ENCODE data around the gene ZNF524. TPM values are rescaled to one million over a fixed set of nuclear protein-coding genes. Genes with fewer than 3 reads are reported as not detected.

Gene ZNF524
- polyA plus RNA-seq, 2 of the 4 experiments (the other 2 are of a cell fraction), result 6.4 to 9.7 TPM

DNA sequence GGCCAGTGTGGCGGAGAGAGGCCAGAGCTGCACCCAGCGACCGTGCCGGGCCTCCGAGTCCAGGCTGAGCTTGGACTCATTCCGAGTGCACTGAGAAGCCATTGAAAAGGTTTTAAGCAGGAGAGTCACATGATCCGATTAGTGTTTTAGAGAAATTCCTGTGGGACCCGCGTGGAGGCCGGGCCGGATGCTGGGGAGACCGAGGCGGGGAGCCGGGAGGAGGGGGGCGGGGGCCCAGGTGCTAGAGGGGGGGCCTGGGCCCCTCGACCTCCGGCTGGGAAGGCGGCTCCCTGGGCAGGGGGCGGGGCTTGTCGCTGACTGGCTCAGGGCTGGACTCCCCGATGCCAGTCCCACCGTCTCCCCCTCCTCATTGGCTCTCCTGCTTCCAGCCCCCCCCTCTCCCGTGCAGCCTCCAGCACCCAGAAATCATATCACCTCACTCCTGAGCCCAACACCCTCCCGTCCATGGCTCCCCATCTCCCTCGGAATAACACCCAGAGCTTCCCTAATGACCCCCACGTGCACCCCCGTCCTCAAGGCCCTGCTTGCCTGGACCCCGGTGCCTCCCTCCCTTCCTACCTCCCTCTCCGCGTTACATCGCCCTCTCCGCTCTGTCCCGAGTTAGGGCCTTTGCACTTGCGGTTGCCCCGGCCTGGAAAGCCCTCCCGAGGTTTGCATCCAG, 14.3 kb upstream of the ZNF524 start:
- TF ChIP-seq FOXS1 (CRISPR knock-in tag; IDR thresholded peaks at IDR 0.05), result no peak
- TF ChIP-seq HOXA7 (CRISPR knock-in tag; IDR thresholded peaks at IDR 0.05), result no peak
- TF ChIP-seq POLR2A (IDR thresholded peaks at IDR 0.05; ENCODE audit: low read length), result no peak
- no peak for TF ChIP-seq ZNF302 (CRISPR knock-in tag; IDR thresholded peaks at IDR 0.05)
- TF ChIP-seq ZFP36 (IDR thresholded peaks at IDR 0.05; ENCODE audit: borderline replicate concordance, partially characterized antibody), result no peak
- TF ChIP-seq CEBPB (IDR thresholded peaks at IDR 0.05), result no peak
- TF ChIP-seq ESRRA (IDR thresholded peaks at IDR 0.05; ENCODE audit: borderline replicate concordance, low read length), result no peak
- no peak for TF ChIP-seq RAD21 (conservative IDR thresholded peaks at IDR 0.05 in 1 of 2, IDR thresholded peaks at IDR 0.05 in 1 of 2)
- no peak for TF ChIP-seq BCL3 (IDR thresholded peaks at IDR 0.05)
- TF ChIP-seq MAX (IDR thresholded peaks at IDR 0.05), result no peak
- peak; percentile 68 for TF ChIP-seq PBX3 (IDR thresholded peaks at IDR 0.05)
- TF ChIP-seq, protein P1, sequence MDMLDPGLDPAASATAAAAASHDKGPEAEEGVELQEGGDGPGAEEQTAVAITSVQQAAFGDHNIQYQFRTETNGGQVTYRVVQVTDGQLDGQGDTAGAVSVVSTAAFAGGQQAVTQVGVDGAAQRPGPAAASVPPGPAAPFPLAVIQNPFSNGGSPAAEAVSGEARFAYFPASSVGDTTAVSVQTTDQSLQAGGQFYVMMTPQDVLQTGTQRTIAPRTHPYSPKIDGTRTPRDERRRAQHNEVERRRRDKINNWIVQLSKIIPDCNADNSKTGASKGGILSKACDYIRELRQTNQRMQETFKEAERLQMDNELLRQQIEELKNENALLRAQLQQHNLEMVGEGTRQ (IDR thresholded peaks at IDR 0.05), result 0 out of 2 replicates have a peak, but pooled peaks have one; percentile 31
- TF ChIP-seq RNF2 (IDR thresholded peaks at IDR 0.05; ENCODE audit: borderline replicate concordance, low read depth), result no peak
- no peak for FAIRE-seq
- CTCF ChIA-PET, result interaction anchor here (0.6 to 3.7 kb wide), 8 partner anchors 10 to 82 kb away, joined by 3 to 17 read pairs (median 7); partner anchors contain the start of gene FIZ1

DNA sequence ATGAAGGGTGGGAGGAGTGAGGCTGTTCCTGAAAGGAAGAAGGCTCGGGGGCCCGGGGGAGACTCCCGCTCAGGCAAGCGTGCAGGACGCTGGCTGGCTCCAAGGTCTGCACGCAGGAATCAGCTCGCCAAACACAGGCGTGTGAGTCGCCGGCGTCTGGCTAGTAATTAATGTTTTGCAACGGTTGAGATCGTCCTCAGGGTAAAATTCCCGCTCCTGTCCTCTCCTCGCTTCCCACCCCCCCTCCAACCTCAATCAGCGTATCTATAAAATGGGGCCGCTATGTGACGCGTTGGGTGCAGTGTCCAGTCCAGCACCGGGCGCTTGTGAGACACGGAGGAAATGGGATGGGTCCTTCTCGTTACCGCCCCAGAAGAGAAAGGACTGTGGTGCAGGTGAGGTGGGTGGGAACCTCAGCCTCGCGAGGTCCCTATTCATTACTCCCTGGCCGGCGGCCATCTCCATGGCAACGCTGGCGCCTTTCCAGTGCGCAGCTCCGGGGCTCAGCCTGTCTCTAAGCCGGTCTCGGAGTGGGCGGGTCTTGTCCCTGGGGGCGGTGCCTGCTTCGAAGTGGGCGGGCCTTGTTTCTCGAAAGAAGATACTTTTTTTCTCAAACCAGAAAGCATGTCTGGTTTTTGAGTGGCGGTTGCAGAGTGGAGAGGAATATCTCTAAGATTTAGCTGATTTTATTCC, 13.0 kb upstream of the ZNF524 start:
- 2% methylated on average over 39 of the region's 40 CpGs for WGBS (ENCODE audit: missing lambda C conversion rate)
- no peaks in the 10 kb centered on the region for H3K9me3 ChIP-seq
- DNase-seq (ENCODE audit: low read depth in 1 of 2, low spot score in 1 of 2), result peak; percentile 97 to 98
- CTCF ChIA-PET, result interaction anchor here (0.8 to 3.7 kb wide), 13 partner anchors 9 to 120 kb away, joined by 3 to 17 read pairs (median 7); partner anchors contain the start of gene ZNF865
- ATAC-seq, result peak; percentile 86 to 88
- peak overlapping the region; percentile 53 to 79 for H3K27ac ChIP-seq
- peak overlapping the region; percentile 43 for H3K4me3 ChIP-seq
- H3K4me1 ChIP-seq, result peaks cover 22% of the 10 kb centered on the region
- peak; percentile 97 for FAIRE-seq
- peak overlapping the region; percentile 79 for H3K4me2 ChIP-seq
- POLR2A ChIA-PET, result interaction anchor here (0.6 to 2.4 kb wide), 6 partner anchors 12 to 462 kb away, joined by 3 to 23 read pairs (median 5); partner anchors contain the start of genes FIZ1, KMT5C, ZNF524 and ZNF865
- TF ChIP-seq HOXA7 (CRISPR knock-in tag; IDR thresholded peaks at IDR 0.05) (no peak), HDAC2 (IDR thresholded peaks at IDR 0.05) (peak; percentile 75), MAZ (IDR thresholded peaks at IDR 0.05; ENCODE audit: borderline replicate concordance, low read depth, low read length) (no peak), SREBF2 (IDR thresholded peaks at IDR 0.05) (no peak), CHD4 (IDR thresholded peaks at IDR 0.05; ENCODE audit: borderline replicate concordance) (peak; percentile 84), NR3C1 (IDR thresholded peaks at IDR 0.05) (no peak), EHF (CRISPR knock-in tag; IDR thresholded peaks at IDR 0.05) (no peak), RFX5 (IDR thresholded peaks at IDR 0.05) (peak; percentile 72; the same call in 1 of the 2 replicates), REST (IDR thresholded peaks at IDR 0.05) (peak; percentile 67), PHF8 (IDR thresholded peaks at IDR 0.05; ENCODE audit: borderline replicate concordance, low read depth) (no peak), EP300 (IDR thresholded peaks at IDR 0.05) (no peak), MYC (IDR thresholded peaks at IDR 0.05; ENCODE audit: borderline replicate concordance, low read length) (no peak), POLR2AphosphoS2 (conservative IDR thresholded peaks at IDR 0.05; ENCODE audit: low read length) (no peak), E2F6 (IDR thresholded peaks at IDR 0.05; ENCODE audit: borderline replicate concordance, low read depth) (peak; percentile 58; the same call in 1 of the 2 replicates), RARB (CRISPR knock-in tag; IDR thresholded peaks at IDR 0.05) (no peak), CHD2 (IDR thresholded peaks at IDR 0.05; ENCODE audit: low read length, partially characterized antibody) (peak; percentile 80)

More for the DNA sequence above, 14.3 kb upstream of the ZNF524 start:
- 43% methylated on average over 36 of the region's 36 CpGs for WGBS (ENCODE audit: missing lambda C conversion rate)
- Histone ChIP-seq H3K4me2 (peak overlapping the region; percentile 79), H3K4me3 (peak overlapping the region; percentile 9; the same call in 2 of the 3 replicates), H3K4me1 (peaks cover 34% of the 10 kb centered on the region), H3K27ac (peak overlapping the region; percentile 57 to 73), H3K9me3 (no peaks in the 10 kb centered on the region)
- POLR2A ChIA-PET, result interaction anchor here (0.5 to 2.2 kb wide), 6 partner anchors 13 to 109 kb away, joined by 3 to 7 read pairs (median 4); partner anchors contain the start of genes FIZ1 and ZNF628
- ATAC-seq, result peak; percentile 22 to 68; a peak in 4 of 6 replicates
- peak in 1 of 2 experiments; percentile 61 for DNase-seq (ENCODE audit: low read depth in 1 of 2, low spot score in 1 of 2)

Measured in A549 (cell line).